Measurements from ENCODE around the gene CSHL1. TPM values are rescaled to one million over a fixed set of nuclear protein-coding genes. Genes with fewer than 3 reads are reported as not detected.
A peak's percentile ranks its signal among the peaks of the same experiment; 100 is the strongest.

The CSHL1 gene
- total RNA-seq, 1 experiment from 2014 or later = not detected

- in situ Hi-C loops (cut with HindIII; ENCODE audit: low pct_unique_long_range_greater_than_20kb, low sequenced_read_pairs) = no loop called here
- DNase-seq (ENCODE audit: low read depth, low spot score) = no peak
Measured at GRCh38 chr17:63942309-63942985, 31.4 kb upstream of the CSHL1 start.

GRCh38 chr17:63941751-63942150 is 30.7 kb upstream of the CSHL1 start:
- in situ Hi-C loops (cut with HindIII; ENCODE audit: low pct_unique_long_range_greater_than_20kb, low sequenced_read_pairs) = no loop called here
- no peak for DNase-seq (ENCODE audit: low read depth, low spot score)

- in situ Hi-C loops (cut with HindIII; ENCODE audit: low pct_unique_long_range_greater_than_20kb, low sequenced_read_pairs) = no loop called here
- DNase-seq (ENCODE audit: low read depth, low spot score) = no peak
Measured at GRCh38 chr17:63941162-63941561, 30.1 kb upstream of the CSHL1 start.

GRCh38 chr17:63940584-63940983 is 29.5 kb upstream of the CSHL1 start:
- in situ Hi-C loops (cut with HindIII; ENCODE audit: low pct_unique_long_range_greater_than_20kb, low sequenced_read_pairs) = no loop called here
- no peak for DNase-seq (ENCODE audit: low read depth, low spot score)

GRCh38 chr17:63939884-63940283 is 28.8 kb upstream of the CSHL1 start:
- in situ Hi-C loops (cut with HindIII; ENCODE audit: low pct_unique_long_range_greater_than_20kb, low sequenced_read_pairs) = no loop called here
- no peak for DNase-seq (ENCODE audit: low read depth, low spot score)

- in situ Hi-C loops (cut with HindIII; ENCODE audit: low pct_unique_long_range_greater_than_20kb, low sequenced_read_pairs) = no loop called here
- no peak for DNase-seq (ENCODE audit: low read depth, low spot score)
Measured at GRCh38 chr17:63939401-63939800, 28.3 kb upstream of the CSHL1 start.

- in situ Hi-C loops (cut with HindIII; ENCODE audit: low pct_unique_long_range_greater_than_20kb, low sequenced_read_pairs) = no loop called here
- no peak for DNase-seq (ENCODE audit: low read depth, low spot score)
Measured at GRCh38 chr17:63937920-63938319, 26.9 kb upstream of the CSHL1 start.

GRCh38 chr17:63937319-63937718 is 26.3 kb upstream of the CSHL1 start:
- no peak for DNase-seq (ENCODE audit: low read depth, low spot score)

GRCh38 chr17:63934183-63935112 is 23.4 kb upstream of the CSHL1 start:
- DNase-seq (ENCODE audit: low read depth, low spot score) = no peak
- in situ Hi-C loops (cut with HindIII; ENCODE audit: low pct_unique_long_range_greater_than_20kb, low sequenced_read_pairs) = no loop called here

More at GRCh38 chr17:63937319-63937718, 26.3 kb upstream of the CSHL1 start:
- in situ Hi-C loops (cut with HindIII; ENCODE audit: low pct_unique_long_range_greater_than_20kb, low sequenced_read_pairs) = no loop called here

GRCh38 chr17:63933598-63933997 is 22.5 kb upstream of the CSHL1 start:
- in situ Hi-C loops (cut with HindIII; ENCODE audit: low pct_unique_long_range_greater_than_20kb, low sequenced_read_pairs) = no loop called here
- DNase-seq (ENCODE audit: low read depth, low spot score) = no peak

GRCh38 chr17:63932721-63933120 is 21.7 kb upstream of the CSHL1 start:
- in situ Hi-C loops (cut with HindIII; ENCODE audit: low pct_unique_long_range_greater_than_20kb, low sequenced_read_pairs) = no loop called here

GRCh38 chr17:63931981-63932561 is 21.0 kb upstream of the CSHL1 start, which contains the start of gene CD79B:
Gene CD79B, minus strand, starts transcription at chr17:63932331. Its CDS starts 70 bp downstream, at chr17:63932261.
- DNase-seq (ENCODE audit: low read depth, low spot score) = no peak
- in situ Hi-C loops (cut with HindIII; ENCODE audit: low pct_unique_long_range_greater_than_20kb, low sequenced_read_pairs) = no loop called here

More at GRCh38 chr17:63932721-63933120, 21.7 kb upstream of the CSHL1 start:
- DNase-seq (ENCODE audit: low read depth, low spot score) = no peak

GRCh38 chr17:63930951-63931575 is 20.0 kb upstream of the CSHL1 start:
- no peak for DNase-seq (ENCODE audit: low read depth, low spot score)
- in situ Hi-C loops (cut with HindIII; ENCODE audit: low pct_unique_long_range_greater_than_20kb, low sequenced_read_pairs) = no loop called here

GRCh38 chr17:63929860-63930766 is 19.1 kb upstream of the CSHL1 start:
- in situ Hi-C loops (cut with HindIII; ENCODE audit: low pct_unique_long_range_greater_than_20kb, low sequenced_read_pairs) = no loop called here
- DNase-seq (ENCODE audit: low read depth, low spot score) = peak; percentile 33

GRCh38 chr17:63928966-63929695 is 18.1 kb upstream of the CSHL1 start:
- in situ Hi-C loops (cut with HindIII; ENCODE audit: low pct_unique_long_range_greater_than_20kb, low sequenced_read_pairs) = no loop called here
- DNase-seq (ENCODE audit: low read depth, low spot score) = no peak

- no peak for DNase-seq (ENCODE audit: low read depth, low spot score)
- in situ Hi-C loops (cut with HindIII; ENCODE audit: low pct_unique_long_range_greater_than_20kb, low sequenced_read_pairs) = no loop called here
Measured at GRCh38 chr17:63928172-63928666, 17.2 kb upstream of the CSHL1 start.

All from SK-MEL-5 (cell line).